ENCODE data around the gene NXPH2.

Gene NXPH2

DNA sequence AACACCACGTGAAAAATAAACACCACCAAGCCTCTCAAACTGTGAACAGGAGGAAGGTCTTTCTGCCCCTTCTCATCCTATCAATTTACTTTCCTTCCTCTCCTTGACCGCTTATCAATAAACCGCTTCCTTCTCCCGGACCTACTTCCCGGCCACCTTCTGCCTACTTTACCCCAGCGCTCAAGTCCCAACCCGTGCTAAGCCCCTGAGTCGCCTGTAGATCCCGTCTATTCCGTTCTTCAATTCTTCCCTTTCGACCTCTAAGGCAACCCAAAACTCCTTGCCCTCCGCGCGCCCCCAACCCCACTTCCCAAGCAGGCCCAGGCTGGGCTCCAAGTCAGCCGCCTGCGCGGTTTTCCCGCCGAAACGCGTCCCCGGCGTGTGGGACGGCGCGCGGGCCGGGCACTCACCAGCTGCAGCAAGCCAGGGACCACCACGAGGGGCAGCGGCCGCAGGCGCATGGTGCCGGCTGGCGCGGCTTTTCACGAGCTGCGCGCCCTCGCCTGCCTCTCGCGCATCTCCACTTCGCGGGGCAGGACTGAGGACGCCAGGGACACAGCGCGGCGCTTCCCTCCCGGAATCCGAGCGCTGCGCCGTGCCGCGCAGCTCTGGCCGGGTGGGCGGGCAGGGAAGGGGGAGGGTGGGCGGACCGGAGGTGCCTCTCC is at the start of gene NXPH2:
NXPH2 (minus strand) TSS at position 610 of the 665 bp plus-strand sequence; CDS start at position 461, 149 bp downstream.
- DNase-seq: no peak

DNA sequence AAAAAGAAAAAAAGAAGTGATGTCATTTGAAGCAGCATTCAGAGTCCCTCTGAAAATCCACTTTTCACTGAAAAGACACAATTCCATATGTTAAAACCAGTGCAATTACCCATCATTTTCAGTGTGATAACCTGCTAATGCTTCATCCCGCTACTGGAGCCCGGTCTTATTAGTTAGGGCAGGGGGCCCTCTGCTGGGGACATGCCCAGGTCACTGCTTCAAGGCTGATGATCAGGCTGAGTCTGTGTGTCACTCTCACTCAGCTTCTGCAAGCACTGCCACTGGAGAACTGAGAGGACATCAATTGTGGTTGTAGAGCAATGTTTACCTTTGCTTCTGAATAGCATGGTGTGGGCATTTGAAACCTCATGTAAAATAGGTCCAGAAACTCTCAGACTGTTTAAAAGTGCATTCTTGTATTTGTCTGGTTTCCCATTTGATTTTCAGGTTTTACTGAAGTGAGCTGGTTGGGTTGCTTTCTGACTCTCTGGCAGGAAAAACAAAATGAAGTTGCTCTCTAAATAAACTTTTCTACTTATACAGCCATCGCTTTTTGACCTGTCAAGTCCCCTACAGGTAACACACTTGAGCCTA is 49.2 kb upstream of the NXPH2 start:
- DNase-seq: peak; percentile 10 to 25

DNA sequence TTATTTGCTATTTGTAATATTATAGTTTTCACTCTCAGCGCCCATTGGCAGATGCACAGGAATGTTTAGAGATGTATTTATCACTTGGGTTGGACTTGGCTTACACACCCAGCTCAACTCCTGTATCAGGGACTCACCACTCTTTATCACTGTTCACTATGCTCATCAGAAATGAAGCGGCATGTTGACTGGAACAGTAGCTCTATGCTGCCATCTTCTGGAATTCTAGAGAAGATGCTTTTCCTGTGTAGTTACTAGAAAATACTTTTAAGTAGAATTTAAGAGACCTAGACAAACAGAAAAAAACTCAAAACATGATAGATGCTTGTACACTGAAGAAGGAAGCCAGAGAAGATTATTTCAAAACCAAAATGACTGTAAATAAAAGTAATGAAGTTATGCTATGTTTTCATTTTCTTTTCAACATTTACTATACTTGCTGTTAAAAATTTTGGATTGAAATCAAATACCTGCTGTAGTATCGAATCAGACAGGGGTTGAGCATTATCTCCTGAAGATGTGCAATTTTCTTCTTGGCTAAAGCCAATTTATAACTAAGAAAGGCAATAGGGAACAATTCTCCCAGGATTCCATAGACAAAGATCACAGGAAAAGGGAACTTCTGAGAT is 47.4 kb upstream of the NXPH2 start:
- peak; percentile 24 to 56 for DNase-seq

DNA sequence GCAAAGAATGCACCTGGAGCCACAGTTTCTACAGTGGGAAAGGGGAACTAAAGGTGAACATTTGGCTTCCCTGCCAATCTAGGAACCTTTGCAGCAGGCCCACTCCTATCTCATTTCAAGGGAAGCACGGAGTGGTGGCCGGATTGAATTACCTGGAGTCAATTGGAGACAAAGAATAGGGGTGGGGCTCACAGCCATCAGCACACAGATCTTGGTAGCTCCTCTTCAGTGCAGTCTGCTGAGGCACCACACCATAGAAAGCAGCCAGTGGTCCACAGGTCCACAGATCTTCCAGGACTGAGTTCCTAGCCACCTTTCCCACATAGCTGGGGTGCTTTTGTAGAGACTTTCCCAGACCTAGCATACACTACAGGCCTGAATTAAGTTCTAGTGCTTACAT is 43.5 kb upstream of the NXPH2 start:
- no peak for DNase-seq

DNA sequence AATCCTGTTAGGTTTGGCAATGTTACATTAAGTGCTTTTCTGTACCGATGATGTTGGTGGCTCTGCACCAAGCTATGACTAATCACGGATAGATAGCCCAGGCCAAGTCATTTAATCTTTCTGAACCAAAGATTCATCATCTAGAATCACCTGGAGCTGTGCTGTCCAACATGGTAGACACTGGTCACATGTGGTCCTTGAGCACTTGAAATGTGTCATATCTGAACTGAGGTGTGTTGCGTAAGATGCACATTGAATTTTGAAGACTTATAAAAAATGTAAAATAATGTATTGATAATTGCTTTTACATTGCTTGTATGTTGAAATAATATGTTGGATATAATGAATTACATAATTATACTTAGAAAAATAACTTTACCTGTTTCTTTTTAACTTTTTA is 39.8 kb upstream of the NXPH2 start:
- no peak for DNase-seq

DNA sequence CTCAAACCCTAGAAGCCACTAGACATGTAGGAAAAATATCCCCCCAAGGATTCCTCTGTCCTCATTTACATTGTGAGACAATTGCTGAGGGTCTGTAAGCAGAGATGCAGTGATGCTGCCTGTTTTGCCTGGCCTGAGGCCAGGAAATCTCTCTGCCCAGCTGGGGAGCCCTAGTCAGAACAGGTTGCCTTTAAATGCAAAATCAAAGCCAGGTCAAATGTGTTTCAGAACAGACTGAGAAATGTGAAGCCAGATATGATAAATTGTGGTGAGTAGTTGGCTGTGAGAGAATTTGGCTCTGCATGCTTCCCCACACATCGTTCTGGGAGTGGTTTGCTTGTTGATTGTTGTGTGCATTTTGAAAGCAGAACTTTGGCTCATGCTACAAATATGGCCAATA is 38.4 kb upstream of the NXPH2 start:
- DNase-seq: no peak

DNA sequence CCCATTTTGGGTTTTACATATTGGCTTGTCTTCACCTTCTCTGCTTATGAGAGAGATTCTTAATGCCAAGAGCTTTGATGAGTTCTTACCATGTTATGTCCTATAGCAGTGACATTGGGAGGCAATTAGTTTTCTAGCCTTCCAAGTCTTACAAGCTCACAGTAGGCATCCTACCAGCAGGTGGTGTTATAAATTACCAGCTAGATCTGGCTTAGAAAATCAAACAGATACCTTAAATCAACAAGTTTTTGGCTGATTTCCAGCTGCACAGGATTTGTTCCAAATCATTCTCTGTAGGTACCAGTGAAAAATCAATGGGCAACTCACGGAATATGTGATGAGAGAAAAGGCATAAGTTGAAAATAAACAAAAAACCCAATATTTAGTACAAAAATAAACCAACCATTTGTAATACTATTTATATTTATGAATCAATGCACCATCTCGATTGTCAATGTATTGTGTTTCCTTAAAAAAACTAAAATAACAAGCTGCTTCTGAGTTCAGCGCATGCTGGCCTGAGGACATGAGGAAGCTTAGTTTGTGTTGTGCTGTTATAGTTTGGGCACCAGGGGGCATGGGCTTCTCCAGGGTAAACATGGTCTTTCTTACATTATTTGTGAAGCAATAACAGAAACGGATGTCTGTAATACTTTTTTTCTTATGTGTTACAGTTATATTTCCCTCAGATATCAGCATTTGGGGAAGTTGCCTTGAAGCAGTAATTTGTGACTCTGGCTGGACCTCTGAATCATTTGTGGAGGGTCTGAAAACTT is 34.1 kb upstream of the NXPH2 start:
- peak in 1 of 2 donors; percentile 21 for DNase-seq

DNA sequence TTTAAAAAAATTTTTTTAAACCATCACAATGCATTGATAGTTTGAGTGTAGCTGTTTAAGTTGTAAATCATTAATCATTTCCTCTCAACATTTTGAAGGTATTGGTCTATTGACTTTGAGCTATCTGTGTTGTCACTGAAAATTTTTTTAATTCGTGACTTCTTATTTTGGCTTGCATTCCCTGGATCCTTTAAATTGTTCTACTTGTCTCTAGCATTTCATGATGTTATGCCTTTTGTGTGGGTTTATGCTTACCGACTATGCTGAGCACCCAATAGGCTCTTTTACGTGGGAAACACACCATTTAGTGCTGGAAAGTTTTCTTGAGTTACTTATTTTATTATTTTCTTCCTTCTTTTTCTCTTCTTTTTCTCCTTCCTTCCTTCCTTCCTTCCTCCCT is 31.2 kb upstream of the NXPH2 start:
- DNase-seq: no peak

DNA sequence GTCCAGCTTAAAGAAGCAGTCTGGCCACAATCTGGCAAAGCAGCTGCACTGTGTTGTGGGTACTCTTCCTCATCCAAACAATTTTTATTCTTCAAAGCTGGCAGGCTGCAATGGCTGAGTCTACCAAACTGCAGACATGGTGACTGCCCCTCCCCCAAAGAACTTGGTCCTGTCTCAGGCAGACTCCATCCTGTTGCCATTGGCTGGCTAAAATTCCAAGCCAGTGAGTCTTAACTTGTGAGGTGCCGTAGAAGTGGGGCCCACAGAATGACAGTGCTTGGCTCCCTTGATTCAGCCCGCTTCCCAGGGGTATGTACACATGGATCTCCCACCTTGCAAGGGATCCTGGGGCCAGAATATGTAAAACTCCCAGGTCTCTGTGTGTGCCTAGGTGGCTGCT is 14.5 kb upstream of the NXPH2 start:
- no peak for DNase-seq

DNA sequence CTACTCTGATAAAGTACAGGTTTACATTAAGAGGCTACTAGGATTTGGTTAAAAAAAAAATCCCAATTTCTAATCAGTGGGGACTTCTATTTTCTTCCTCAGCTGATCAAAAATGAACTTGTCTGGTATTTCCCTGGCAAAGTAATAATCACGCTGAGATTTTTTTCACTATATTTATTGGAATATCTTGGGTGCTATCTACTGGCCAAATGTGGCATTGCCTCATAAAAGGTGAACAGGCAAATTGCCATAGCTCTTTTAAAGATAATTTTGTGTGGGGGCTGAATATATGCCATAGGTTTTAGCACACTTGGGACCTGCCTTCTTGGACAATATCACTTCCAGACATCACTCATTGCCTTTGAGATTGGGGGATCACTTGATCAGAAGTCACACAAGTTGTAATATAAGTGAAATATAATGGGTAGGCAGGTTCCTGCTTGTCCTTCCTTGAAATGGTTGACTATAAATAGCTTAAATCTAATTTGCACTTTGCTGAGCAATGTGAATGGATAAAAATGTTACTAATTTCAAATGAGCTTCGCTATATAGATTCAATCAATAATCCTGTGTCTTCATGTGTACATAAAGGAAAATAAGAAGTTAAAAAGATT is 7.0 kb upstream of the NXPH2 start:
- DNase-seq: peak in 1 of 2 donors; percentile 16

DNA sequence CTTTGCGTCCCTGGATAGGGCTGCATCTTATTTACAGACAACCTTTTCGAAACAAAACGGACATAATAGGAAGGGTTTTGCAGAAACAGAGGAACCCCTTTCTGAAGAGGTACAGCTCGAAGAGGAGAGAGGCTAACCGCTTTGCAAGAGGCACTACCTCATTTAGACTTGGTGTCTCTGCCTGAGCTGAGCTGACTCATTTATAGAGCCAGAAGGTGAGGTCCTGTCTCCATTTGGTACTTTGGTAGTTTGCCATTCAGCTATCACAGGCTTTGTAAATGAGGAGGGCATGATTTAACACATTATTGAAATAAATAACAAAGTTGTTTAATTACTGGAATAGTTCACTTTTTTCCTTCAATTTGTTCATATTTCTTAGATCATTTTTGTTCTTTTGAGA is 2.2 kb upstream of the NXPH2 start:
- no peak for DNase-seq

DNA sequence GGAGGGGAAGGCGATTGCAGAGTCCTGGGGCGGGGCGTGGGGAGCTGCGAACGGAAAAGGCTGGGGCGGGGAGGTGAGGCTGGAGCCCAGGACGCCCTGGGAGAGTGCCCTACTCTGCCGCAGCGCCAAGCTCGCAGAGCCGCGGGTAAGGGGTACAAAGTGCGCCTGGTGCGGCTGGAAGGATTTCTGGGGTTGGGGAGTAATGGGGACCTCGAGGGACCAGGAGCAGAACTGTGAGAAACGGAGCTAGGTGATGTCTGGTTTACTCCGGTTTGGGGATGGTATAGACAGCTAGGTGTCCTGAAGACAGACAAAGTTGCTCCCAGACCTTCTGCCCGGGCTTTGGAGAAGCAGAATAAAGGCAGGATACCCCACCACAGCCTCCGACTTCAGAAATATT is 718 bp upstream of the NXPH2 start:
- DNase-seq: no peak

DNA sequence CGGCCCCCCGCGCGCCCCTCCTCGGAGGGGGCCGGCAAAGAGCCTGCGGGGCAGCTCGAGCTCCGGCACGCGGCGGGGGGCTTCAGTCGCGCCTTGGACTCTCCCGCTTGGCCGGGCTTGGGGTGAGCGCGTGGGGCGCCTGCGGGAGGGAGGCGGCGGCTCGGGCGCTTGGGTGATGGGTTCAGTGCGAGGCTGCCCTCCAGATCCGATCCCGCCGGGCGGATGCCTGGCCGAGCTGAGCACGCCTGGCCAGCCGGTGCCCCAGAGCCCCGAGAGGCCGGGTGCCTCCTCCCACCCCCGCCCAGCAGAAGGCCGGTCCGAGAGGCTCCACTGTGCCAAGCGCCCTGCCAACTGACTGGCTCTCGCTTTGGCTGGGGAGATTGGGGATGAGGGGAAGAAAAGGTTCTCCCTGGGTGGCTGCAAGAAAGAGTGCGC is 273 bp upstream of the NXPH2 start:
- no peak for DNase-seq

DNA sequence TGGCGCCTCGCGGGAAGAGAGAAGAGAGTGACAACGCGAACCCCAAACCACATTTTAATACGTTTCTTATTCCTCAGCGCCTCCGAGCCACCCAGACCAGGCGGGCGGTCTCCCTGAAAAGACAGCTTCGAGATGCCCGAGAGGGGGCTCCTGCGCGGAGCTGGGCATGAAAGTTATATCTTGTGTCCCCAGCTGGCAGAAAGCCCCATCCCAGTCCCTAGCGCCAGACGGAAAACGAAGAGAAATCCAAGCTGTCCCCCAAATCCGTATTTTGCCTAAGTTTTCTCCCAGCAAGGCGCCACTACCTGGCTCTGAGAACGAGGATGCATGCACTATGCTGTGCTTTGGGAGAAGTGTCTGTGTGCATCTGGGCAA is 797 bp downstream of the NXPH2 start:
- no peak for DNase-seq

DNA sequence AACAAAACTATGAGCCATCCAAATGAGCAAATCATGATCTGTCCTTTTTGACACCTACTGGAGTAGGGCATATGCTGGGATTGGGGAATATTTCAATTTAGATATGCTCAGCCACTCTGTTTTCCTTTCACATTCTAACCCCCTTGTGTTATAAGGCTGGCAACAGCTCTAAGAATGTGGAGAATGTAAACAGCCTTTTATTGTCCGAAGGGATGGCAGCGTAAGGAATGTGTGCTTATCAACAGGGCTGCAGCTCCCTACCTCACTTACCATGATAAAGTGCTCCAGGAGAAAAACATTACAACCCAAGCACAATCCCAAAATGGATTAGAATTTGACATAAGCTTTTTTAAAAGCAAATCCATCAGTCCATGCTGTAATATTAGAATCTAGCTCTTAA is 2.2 kb downstream of the NXPH2 start:
- no peak for DNase-seq

DNA sequence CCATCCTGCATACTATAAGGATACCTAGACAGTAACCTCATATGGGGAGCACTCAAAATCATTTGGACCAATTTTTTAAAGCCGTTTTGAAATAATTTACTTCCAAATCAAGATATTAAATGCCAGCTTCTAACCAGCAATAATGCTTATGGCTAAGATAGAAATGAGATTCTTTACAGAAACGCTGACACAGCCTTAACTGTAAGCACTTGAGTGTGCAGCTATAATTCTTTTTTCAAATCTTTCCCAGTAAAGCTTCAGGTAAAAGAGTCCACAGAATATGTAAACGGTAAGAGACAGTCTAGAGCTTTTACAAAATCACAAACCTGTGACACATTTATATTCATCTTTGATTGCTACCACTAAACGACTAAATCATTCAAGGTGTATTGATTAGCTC is 4.5 kb downstream of the NXPH2 start:
- no peak for DNase-seq

DNA sequence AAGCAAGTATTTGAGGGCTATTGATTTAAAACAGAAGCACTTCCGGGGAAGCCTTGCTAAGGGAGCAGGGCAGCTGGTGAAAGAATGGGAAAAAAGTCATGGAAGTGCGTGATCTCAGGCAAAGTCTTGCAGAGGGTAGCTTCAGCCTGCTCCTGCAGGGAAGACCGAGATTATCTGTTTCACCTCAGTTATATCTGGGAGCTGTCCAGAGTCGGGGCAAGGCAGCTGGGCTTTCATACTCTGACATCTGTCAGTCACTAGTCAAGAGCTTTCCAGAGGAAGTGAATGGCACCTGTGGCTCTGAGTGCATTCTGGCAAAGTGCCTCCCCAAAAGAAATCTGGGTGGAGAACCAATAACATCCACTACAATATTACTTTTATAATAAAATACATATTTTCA is 8.7 kb downstream of the NXPH2 start:
- DNase-seq: no peak

DNA sequence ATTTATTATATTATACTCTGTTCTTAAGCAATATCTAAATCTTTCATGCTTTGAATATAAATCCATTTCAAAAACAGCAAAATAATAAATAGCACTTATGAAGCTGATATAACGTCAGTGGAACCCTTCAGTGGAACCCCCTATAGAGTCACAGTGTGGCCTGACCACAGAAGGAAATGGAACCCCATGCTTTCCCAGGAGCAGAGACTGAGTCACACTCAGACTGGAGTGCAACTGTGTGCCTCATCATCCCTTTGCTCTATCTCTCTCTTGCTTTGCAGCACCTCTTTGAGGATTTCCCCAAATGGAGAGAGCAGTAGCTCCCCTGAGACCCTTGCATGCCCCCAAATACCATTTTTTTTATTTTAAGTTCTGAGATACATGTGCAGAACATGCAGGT is 13.1 kb downstream of the NXPH2 start:
- no peak for DNase-seq

DNA sequence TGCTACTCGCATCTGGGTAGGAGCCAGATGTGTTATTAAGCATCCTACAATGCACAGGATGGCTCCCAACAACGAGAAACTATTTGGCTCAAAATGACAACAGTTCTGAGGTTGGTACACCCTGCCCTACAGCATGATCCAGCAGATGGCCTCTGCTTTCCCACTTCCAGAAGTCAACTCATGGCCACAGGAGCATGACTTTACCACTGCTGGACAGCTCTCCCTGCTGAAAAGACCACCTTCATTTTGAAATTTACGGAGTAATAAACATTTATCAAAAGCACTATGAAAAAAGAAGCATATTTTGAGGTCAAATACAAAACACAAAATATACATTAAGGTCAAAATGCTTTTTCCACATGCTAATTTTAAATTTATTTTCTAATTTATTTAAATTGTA is 13.7 kb downstream of the NXPH2 start:
- DNase-seq: no peak

DNA sequence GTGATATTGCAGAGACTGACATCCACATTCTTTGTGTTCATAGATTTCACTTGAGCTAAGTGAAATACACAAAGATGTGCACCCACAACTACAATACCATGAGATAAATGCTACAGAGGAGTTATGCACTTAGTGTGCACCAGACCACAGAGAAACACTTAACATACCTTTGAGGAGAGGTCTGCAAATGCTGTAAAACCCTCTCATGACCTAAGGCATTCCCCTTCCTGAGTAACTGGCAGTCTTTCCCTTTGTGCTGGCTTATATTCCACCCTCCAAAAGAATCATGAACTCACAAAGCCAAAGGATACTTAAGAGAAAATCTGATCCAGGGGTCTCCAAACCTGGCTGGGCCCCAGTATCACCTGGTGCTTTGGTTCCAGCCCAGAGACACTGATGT is 16.2 kb downstream of the NXPH2 start:
- no peak for DNase-seq

DNA sequence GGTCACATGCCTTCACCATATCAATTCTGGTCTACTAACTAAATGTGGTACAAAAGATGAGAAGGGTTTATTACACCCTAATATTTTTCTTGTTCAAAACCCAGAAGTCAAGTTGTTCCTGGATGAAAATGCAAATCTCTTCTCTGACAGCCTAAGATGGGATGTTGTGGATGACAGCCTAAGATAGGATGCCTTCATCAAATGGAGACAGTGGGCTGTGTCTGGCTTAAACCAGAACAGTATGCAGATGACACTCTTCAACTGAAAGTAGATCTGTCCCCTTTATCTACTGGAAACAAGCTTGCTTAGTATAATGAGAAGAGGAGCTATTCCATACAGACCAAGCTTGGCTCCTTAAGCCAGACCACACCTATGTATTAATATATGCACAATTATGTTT is 17.7 kb downstream of the NXPH2 start:
- no peak for DNase-seq

DNA sequence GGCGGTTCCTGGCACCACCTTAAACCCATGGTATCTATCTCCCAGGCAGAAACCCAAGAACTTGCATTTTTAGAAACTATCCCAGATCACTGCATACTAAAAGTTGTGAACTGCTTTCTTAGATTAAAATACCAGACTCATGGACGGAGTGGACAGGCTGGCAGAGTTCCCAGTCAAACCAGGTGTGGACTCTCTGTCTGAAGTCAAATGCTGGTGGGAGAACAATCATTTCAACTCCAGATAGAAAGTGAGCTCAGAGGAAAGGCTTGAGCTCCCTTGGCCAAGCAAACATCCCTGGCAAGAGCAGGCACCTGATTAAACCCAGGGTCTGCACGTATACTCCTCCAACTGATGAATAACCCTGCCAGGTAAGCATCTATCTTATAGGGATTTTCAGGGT is 19.5 kb downstream of the NXPH2 start:
- no peak for DNase-seq

DNA sequence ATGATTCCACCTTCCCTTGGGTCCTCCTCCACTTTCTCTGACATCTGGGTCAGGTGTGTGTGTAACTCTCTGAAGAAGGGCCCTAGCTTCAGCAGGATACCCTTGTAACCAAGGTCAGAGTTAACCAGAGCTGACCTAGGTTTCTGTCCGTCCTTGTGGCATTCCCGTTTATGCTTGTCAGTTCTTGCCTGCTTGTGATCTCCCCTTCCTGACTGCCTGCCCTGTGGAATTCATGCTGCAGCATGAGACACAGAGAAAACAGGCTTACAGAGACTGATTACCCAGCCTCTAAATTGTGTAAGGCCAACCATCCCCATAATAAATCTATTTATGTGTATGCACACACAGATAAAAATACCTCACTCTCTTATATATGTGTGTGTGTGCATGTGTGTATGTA is 22.8 kb downstream of the NXPH2 start:
- no peak for DNase-seq

Data from CD4-positive, alpha-beta T cell treated with Interleukin-4 for 1 hour (primary cell).